AG04449 (cell line): Measurements from ENCODE around the gene STARD5.

Source experiments
- CTCF ChIA-PET: fragments of 350-600 bp; formaldehyde crosslinking; extraction: SDS; loops from one replicate; lab custom pipeline; 2021; ENCODE audit warnings: antibody characterized with exemption; lab: Yijun Ruan, JAX
- POLR2A ChIA-PET: fragments of 400-600, 350-600 bp; formaldehyde crosslinking; extraction: SDS; loops from one replicate; lab custom pipeline; 2020; ENCODE audit warnings: antibody characterized with exemption, inconsistent platforms; lab: Yijun Ruan, JAX
- DNase-seq: peaks from one replicate; pipeline ENCODE4 v3.0.0-alpha.2; 2010; ENCODE audit warnings: low read depth, low spot score
- H3K4me3 ChIP-seq: 2 replicates; pipeline ENCODE4 v1.5.1; 2011; ENCODE audit warnings: low read depth, mild to moderate bottlenecking, control low read depth, low read length
- TF ChIP-seq, protein P1 (sequence below): IDR thresholded peaks from one replicate; pipeline ENCODE4 v1.5.1; 2011; ENCODE audit warnings: mild to moderate bottlenecking, moderate library complexity, low read length, control low read depth, inconsistent platforms; ENCODE audit not compliant: insufficient read depth; ENCODE audit errors: missing control alignments

STARD5 gene

DNA sequence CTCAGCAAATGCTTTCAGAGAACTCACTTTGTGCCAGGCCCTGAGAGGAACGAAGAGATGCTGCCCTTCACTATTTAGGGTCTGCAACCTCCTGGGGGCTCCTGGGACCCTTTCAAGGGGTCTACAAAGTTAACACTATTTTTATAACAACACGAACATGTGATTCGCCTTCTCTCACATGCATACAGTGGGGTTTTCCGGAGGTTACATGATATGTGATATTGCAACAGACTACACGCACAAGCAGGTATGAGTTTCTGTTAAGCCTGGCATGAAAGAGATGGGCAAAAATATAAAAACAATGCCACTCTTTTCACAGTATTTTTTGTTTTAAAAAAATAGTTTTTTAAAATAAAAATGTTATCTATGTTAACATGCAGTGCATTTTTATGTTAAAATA, 10.3 kb downstream of the STARD5 start:
- no peak overlapping the region for H3K4me3 ChIP-seq
- CTCF ChIA-PET = interaction anchor here (1.0 to 1.1 kb wide), 2 partner anchors 23 to 48 kb away, joined by 5 to 6 read pairs; no protein-coding TSS in a partner anchor
- POLR2A ChIA-PET = interaction anchor here (0.5 to 1.3 kb wide), 4 partner anchors 10 to 535 kb away, joined by 3 to 11 read pairs (median 3); partner anchors contain the start of genes CEMIP and STARD5
- DNase-seq = no peak
- TF ChIP-seq, protein P1, sequence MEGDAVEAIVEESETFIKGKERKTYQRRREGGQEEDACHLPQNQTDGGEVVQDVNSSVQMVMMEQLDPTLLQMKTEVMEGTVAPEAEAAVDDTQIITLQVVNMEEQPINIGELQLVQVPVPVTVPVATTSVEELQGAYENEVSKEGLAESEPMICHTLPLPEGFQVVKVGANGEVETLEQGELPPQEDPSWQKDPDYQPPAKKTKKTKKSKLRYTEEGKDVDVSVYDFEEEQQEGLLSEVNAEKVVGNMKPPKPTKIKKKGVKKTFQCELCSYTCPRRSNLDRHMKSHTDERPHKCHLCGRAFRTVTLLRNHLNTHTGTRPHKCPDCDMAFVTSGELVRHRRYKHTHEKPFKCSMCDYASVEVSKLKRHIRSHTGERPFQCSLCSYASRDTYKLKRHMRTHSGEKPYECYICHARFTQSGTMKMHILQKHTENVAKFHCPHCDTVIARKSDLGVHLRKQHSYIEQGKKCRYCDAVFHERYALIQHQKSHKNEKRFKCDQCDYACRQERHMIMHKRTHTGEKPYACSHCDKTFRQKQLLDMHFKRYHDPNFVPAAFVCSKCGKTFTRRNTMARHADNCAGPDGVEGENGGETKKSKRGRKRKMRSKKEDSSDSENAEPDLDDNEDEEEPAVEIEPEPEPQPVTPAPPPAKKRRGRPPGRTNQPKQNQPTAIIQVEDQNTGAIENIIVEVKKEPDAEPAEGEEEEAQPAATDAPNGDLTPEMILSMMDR = no peak

DNA sequence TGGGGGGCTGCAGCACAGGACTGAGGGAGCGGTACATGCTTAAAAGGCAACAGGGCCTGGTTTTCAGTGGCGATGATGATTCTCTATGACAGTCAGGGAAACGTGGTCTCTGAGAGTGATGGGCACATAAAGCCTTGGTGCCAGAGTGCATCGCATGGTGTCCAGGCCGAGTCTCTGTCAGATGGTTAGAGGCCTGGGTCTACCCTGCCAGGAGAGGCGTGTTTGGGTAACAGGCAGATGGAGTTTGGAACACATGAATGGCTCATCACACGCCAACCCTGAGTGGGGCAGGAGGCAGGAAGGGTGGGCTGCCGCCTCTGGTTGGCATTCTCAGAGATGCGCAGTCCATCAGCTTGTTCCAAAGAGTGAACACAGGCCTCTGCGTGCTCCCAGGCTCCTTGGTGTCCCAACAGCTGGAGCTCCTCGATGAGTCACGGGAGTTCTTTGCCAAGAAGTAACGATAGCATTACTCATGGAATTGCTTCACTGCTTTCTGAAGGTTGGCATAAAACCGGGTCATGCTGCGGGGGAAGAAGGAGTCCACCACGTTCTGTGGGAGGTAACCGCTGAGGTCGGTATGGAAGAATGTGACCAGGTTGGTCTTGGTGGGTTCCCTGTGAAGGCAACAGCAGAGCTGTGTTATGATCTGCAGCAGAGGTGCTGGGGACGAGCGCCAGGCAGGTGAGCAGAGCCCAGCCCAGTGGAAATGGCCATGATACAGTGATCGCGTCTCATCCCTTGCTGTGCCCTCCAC, 11.0 kb downstream of the STARD5 start:
- TF ChIP-seq, protein P1 = no peak
- DNase-seq = peak; percentile 90
- ChIA-PET POLR2A (interaction anchor here (0.5 to 1.3 kb wide), 5 partner anchors 9 to 534 kb away, joined by 3 to 11 read pairs (median 3); partner anchors contain the start of genes CEMIP and STARD5), CTCF (interaction anchor here (1.0 to 1.1 kb wide), 2 partner anchors 22 to 47 kb away, joined by 5 to 6 read pairs; no protein-coding TSS in a partner anchor)
- H3K4me3 ChIP-seq = no peak overlapping the region

DNA sequence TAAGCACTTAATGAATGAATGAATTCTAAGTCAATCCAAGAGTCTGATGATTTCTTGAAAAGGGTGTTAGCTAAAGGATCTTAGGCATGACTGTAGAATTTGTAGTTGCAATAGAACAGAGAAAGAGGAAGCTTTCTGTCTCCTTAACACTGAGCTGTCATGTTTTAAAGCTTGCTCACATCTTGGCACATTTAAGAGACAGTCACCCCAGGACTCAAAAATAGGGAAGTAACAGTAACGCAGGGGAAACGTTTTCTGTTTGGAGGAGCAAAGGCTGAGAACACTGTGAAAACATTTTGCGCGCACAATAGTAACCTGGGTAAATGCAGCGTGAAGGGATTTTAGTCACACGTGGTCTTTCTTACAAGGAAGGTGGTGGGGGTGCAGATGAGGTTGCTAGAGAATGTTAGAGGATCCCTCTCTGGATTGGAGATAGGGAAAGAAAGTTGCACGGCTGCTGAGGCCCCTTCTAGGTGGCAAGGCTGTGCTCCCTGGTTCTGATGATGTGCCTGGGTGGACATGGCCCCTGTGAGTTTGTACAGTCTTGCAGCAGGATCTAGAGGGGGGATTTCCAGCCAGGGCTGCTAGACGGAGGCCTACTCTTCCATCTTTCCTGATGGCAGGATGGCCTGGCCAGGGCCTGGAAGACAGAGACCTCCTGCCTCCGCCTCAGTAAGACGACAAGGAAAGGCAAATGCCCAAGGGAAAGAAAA, 12.0 kb downstream of the STARD5 start:
- H3K4me3 ChIP-seq = no peak overlapping the region
- TF ChIP-seq, protein P1 = no peak
- ChIA-PET CTCF (interaction anchor here (1.1 to 5.8 kb wide), 4 partner anchors 9 to 45 kb away, joined by 4 to 28 read pairs (median 7); no protein-coding TSS in a partner anchor), POLR2A (interaction anchor here (1.5 kb wide), 1 partner anchor 16 kb away, joined by 3 read pairs; no protein-coding TSS in a partner anchor)
- no peak for DNase-seq

DNA sequence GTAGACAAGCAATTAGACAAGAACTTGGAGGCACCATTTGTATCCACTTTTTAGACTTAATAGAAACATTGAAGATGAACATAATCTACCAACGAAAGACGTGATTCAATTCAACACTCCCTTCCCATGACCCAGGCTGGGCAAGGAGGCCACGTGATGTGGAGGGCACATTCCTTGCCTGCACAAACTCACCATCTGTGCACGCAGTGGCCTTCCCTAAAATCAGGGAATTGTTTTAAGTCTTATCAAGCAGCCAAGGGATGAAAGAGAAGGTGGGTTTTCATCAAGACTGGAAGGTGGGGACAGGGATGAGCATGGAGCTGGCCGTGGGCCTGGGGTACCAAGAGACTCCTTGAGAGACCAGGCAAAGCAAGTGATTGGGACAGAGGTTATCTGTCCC, 13.5 kb downstream of the STARD5 start:
- ChIA-PET CTCF (interaction anchor here (1.8 to 5.8 kb wide), 3 partner anchors 9 to 44 kb away, joined by 5 to 28 read pairs (median 9); no protein-coding TSS in a partner anchor), POLR2A (interaction anchor here (1.5 kb wide), 1 partner anchor 17 kb away, joined by 3 read pairs; no protein-coding TSS in a partner anchor)
- TF ChIP-seq, protein P1 = no peak
- H3K4me3 ChIP-seq = no peak overlapping the region
- no peak for DNase-seq

DNA sequence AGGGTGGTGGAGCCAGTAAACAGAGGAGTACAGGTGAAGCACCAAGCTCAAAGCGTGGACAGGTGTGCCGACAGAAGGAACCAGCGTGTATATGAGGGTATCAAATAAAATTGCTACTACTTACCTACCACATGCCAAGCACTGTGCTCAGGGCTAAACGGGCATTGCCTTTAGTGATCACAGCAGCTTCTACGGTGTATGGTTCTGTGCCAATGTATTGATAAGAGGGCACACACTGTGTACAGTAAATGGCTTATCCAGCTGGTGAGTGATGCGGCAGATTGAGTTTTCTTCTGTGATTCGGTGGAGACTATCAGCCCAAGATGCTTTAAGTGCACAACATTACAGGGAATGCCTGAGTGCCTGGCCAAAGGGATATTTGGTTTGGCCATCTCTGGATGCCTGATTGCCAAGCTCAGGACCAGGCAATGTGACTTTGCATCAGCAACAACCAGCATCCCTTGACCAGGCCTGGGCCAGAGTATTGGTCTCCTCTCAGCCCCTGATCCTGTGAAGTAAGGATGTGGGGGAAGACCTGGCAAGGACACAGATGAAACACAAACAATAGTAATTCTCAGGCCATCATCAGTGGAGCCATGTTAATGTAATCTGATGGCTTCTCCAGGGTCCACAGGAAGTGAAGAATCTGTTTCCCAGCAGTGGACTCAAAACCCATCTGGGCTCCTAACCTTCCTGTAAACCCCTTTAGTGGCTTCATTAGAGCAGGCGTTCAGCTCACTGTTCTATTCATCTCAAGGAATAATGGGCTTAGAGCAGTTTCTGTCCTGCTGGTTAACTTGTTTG, 14.1 kb downstream of the STARD5 start:
- ChIA-PET CTCF (interaction anchor here (1.8 to 5.8 kb wide), 2 partner anchors 9 to 43 kb away, joined by 5 to 28 read pairs; no protein-coding TSS in a partner anchor), POLR2A (interaction anchor here (0.7 kb wide), 1 partner anchor 29 kb away, joined by 3 read pairs; no protein-coding TSS in a partner anchor)
- DNase-seq = no peak
- H3K4me3 ChIP-seq = no peak overlapping the region
- TF ChIP-seq, protein P1 = no peak
